Suppressor macrophage treated with lipopolysaccharide for 4 hours (primary cell): ENCODE results near the gene HIVEP1.

Source experiments
- DNase-seq: peaks from one replicate; pipeline ENCODE4 v3.0.0-alpha.2; 2020

Gene HIVEP1

DNA sequence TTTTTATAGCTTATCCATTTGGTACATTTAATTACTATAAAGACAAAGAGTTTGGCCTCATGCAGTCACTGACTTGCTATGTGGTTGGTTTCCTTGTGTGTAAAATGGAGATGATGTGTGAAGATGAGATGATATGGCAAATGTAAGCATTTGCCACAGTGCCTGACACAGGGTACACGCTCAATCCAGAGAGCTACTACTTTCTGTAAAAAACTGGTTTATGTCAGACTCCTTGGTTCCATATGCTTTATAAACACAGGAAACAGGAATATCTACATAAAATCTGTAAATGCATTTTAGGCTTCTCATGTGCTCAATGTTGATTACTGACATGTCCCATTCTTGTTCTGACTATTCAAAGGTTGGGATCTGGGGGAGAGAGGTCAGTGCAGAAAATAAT, 10.4 kb downstream of the HIVEP1 start:
- no peak for DNase-seq

DNA sequence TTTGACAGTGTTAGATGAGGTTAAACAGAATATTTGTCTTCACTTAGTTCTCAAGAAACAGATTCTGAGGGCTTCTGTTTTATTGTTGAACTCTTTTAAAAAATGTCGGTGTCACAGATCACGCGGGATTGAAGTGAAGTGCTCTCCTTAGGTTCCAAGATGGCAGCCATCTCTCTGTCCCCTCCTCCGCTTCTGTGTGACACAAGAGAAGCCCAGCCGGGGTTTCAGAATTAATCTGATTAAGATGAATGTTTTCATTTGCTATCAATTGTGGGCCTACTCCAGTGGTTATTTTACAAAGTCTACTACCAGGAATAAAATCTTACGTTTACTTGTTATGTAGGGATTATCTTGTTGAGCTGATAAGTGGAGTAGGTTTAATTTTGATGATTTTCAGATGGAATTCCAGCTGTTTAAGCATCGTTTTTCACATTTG, 10.9 kb downstream of the HIVEP1 start:
- DNase-seq = no peak

DNA sequence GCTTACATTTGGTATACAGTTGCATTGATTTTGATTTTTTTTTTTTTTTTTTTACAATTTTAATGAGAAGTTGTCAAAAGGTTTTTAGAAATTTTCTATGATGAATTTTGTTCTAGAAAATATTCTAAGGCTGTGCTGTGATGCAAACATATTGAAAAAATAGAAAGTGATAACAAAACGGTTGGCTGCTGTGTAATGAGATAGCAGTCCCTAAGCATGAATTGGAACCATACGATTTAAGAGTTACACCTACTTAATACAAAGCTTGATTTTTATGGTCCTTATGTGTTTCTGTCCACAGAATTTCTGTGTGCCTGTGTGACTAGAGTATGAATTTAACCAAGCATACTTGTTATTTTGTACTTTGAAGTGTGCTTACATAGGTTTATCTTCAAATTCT, 12.1 kb downstream of the HIVEP1 start:
- DNase-seq = no peak

DNA sequence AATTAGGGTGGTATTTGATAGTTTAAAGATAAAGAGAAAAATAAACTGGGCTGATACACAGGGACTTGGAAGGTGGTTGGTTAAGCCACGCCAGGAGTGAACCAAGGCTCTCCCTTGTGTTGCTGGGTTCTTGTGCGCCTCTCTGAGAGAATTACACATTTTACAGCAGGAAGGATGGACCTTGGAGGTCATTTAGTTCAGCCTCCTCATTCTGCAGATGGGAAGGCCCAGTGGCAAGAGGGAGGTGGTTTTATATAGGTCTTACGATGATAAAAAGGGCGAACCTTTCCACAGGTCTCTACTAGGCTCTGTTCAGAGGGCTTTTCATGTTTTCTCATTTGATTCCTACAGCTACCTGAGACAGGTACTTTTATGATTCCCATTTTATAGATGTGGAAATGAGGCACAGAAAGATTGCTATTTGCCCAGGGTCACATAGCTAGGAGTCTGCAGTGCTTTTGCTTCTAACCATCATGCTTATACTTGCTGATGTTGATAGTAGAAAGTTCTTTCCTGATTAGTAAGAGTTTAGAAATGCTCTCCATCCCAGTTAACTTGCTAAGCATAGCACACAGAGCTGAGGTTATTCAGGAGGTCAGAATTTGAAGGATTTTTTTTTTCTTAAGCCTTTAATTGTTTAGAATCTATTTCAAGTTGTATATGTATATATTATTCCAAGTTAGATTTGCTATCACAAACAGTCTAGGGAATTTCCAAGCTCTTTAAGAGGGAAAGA, 12.8 kb downstream of the HIVEP1 start:
- no peak for DNase-seq

DNA sequence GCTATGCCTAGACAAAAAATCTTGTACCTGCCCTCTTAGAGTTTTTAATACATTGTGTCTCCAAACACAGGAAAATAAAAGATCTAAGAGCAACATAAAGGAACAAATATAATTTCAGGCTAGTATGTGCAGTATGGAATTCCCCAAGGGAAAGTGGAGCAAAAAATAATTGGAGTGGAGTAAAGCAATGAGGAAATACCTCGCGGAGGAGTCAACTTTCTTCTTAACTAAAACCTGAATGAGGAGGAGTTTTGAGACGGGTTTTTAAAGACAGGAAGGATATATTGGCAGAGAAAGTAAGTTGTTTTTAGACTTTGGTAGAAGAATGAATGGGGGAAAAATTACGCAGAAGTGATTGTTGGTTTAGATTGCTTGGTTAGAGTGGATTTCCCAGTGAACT, 14.0 kb downstream of the HIVEP1 start:
- DNase-seq = no peak

DNA sequence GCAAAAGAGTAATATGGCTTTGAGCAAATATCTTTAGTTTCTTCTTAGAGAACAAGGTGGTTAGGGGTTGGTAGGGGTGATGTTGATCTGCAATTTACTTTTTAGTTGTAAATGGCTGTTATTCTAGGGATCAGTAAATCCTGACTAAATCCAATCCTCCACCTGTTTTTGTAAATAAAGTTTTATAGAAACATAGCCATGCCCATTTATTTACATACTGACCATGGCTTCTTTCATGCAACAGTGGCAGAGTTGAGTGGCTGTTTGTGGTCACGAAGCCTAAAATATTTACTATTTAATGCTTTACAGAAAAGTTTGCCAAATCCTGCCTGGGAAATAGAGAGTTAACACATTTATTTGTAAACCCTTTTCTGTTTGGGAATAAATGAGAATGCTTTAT, 14.7 kb downstream of the HIVEP1 start:
- no peak for DNase-seq

DNA sequence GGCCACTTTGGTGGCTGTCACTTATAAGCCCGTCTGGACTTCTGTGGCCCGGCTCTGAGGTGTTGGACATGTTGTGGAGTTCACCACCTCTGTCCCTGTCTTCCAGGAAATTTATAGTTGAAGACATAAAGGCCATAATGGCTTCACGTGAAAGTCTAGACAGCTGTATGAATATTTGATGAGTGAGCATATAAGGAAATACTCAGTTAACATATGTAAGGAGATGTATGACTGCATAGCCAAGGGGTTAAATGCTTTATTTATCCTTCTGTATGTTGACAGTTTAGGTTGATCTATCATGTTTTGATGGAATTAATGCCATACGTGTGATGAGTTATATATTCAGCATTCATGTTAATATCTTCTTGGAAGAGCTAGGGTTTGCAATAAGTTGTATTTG, 16.1 kb downstream of the HIVEP1 start:
- DNase-seq = no peak

DNA sequence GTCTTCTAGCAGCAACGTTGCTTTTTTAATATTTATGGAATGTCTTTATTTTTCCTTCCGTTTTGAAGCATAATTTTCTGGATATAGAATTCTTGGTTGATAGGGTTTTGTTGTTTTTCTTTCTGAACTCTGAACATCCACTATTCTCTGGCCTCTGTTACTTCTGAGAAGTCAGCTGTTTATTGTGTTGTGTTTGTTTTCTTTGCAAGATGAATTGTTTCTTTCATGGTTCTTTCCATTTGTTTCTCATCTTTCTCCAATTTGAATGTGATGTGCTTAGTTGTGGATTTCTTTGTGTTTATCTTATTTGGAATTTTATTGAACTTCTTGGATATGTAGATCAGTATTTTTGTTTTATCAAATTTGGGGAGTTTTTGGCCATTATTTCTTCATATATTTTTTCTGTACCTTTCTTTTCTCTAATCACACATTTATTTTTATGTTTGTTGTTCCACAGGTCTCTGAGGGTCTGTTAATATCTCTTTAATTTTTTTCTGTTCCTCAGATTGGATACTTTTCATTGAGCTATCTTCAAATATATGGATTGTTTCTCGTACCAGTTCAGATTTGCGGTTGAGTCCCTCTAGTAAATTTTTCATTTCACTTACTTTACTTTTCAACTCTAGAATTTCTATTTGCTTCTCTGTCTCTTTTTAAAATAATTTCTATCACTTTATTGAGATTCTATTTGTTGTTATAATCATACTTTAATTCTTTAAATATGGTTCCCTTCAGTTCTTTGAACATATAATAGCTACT, 18.0 kb downstream of the HIVEP1 start:
- no peak for DNase-seq

DNA sequence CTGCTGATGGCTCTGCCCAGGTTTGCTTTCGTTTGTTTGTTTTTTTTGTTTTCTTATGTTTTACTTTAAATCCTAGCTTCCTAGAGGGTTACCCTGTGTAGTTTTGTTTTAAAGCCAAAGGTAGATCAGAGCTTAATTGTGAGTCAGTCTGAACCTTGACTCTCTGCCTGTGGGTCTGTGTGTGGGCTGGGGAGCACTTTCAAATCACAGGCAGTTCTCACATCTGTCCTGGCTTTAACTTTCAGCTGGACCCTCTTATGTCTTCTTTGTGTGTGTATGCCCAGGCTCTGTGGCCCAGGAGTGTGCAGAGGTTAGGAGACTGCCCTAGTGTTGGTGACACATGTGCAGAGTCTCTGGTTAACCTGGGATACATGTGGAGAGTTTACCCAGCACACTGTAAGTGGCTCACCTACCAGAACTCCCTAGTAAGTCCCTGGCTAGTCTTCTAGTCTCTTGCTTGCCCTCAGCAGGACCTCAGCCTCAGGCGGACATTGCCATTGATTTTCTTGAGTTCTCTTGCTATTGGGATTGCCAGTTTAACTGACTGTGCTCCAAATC, 19.0 kb downstream of the HIVEP1 start:
- DNase-seq = no peak

DNA sequence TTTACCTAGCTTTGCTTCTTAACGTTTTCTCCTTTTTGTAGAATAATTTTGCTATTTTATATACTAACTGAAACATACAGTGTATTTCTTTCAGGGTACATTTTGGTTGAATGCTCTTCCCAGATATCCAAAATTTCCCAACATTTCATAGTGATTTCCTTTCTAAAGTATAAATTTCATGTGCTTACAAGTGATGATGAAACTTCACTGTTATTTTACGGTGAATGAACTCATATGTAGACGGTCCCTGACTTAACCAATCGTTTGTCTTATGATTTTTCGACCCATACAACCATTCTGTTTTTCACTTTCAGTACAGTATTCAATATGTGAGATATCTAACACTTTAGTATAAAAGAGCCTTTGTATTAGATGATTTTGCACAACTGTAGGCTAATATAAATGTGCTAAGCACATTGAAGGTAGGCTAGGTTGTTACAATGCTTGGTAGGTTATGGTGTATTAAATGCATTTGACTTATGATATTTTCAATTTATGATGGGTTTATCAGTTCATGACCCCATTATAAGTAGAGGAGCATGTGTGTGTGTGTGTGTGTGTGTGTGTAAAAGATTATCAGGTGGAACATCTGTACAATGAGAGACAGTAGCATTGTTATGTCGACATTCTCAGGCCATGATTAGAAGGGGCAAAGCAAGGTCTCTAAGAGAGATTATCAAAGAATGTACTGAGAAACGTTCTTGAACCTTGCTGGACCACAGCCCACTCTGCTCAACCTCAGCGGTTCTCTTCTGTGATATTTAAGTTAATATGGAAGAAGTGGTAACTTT, 20.9 kb downstream of the HIVEP1 start:
- DNase-seq = no peak

DNA sequence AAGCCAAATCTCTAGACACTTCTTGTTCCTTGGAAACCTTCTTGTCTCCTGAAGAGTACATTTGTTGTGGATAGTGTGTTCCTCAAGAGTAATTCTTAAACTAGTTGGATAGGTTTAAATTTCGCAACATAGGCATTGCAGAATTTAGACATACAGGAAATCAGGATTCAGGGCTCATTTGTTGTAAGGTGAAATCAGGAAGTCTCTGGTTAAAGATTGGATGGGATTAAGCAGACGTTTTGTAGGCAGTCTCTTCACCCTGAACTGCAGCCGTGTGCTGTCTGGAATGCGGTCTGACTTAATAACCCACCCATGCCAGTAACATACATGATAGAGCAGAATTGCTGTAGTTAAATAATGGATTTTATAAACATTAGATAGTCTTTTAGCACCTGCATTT, 21.7 kb downstream of the HIVEP1 start:
- DNase-seq = no peak

DNA sequence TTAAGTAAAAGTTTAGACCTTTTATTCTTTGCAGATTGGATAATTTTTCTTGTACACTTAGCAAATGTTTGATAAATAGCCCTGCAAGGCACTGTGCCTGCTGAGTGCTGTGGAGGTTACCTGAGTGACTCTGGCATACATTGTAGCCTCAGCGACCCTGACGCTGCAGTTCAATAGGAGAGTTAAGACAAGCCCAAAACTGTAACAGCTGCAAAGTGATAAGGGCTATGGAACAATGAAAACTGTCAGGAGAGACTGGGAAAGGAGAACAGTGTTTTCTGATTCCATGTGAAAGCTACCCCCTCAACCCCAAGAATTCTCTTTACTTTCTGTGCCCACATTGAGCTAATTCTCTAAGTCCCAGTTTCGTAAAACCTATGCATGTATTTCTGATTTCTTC, 22.2 kb downstream of the HIVEP1 start:
- DNase-seq = no peak

DNA sequence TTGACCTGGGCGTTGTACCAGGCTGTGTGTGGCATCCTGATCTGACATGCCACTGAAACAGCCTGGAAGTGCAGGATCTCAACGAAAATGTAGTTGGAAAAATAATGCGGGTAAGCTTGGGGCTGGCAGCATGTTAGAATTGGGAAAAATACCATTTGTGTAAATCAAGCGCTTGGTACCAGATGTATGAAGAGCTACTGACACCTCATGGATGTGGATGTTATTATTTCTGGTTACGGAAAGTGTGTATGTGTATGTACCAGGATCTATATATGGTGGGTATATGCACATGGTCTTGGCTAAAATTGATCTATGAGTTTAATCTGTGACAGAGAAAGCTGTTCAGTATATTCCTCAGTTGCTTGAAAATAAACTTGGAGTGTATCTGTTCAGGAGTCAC, 22.7 kb downstream of the HIVEP1 start:
- DNase-seq = no peak

DNA sequence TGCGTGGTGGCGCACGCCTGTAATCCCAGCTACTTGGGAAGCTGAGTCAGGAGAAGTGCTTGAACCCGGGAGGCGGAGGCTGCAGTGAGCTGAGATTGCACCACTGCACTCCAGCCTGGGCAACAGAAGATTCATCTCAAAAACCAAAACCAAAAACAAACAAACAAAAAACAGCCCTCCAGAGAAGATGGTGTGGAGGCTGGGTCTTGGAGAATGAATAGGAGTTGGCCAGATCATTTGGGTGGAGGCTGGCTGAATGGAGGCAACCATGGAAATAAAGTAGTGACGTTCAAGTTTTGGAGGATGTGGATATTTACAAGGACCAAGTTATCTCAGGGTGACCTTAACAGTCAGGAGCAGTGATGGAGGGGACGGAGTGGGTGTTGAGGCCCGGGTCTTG, 24.7 kb downstream of the HIVEP1 start:
- DNase-seq = no peak

DNA sequence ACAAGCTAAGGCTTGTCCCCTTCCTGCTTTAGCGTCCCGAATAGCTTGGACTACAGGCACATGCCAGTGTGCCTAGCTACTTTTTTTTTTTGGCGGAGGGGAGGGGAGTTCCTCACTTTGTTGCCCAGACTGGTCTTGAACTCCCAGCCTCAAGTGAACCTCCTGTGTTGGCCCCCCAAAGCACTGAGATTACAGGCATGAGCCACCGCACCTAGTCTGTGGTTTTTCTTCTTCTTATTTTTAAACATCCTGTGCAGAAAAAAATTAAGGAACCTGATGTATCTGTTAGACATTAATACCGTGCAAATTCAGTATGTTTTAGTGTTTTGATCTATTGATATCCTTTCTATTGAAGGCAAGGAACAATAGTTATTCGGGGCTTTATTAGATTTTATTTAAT, 25.7 kb downstream of the HIVEP1 start:
- no peak for DNase-seq

DNA sequence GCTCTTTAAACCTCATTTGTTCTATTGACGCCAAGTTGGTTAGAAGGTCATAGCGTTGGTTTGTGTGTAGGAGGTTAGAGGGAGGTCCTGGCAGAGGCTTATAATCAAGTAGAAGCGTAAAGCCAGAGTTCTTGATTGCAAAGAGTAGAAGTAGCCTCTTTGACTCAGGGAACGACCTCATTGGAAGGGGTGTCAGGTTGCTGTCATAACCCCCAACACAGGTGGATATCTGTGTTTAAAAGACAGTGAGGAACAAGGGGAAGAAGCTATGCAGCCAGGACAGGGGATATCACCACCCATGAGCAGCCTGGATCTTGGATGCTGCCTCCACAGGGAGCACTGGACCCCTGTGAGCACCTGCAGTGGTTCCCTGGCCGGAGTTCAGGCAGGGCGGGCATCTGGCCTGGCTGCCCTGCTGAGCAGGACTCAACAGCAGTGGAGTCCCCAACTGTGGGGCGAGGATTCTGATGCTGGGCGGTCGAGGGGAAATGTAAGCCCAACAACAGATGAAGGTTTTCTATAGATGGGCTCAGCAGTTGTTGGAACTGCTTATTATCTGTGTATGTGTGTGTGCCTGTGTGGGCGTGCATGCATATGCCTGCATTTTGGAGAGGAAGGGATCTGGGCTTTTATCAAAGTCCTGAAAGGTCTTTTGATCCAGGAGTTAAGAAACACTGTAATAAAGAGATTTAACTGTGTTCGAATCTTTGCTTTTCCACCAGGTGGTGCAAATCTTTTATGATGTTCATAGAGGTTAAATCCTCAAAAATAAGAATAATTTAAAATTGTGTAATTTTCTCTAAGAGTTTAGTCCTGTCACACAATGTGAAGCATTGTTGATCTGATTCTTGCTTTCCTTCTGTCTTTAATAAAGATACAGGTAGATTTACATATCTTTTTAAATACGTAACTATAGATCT, 27.7 kb downstream of the HIVEP1 start:
- DNase-seq = no peak

DNA sequence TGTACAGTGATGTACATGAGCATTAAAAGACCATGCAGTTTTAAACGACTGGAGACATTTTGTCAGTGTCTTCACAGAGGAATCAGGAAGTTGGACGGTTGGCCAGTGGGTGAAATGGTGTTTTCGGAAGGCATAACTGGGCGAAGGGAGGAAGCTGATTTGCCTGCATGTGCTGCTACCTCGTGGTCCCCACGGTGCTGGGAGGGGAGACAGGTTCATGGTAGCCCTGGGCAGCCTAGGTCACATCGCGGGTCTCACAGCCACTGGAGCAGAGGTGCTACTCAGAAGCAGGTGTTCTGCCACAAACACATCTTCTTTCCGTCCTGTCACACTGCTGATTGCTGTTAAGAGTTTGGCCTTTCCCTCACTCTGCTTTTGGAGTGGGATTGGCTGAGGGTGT, 35.2 kb downstream of the HIVEP1 start:
- DNase-seq = peak; percentile 34

DNA sequence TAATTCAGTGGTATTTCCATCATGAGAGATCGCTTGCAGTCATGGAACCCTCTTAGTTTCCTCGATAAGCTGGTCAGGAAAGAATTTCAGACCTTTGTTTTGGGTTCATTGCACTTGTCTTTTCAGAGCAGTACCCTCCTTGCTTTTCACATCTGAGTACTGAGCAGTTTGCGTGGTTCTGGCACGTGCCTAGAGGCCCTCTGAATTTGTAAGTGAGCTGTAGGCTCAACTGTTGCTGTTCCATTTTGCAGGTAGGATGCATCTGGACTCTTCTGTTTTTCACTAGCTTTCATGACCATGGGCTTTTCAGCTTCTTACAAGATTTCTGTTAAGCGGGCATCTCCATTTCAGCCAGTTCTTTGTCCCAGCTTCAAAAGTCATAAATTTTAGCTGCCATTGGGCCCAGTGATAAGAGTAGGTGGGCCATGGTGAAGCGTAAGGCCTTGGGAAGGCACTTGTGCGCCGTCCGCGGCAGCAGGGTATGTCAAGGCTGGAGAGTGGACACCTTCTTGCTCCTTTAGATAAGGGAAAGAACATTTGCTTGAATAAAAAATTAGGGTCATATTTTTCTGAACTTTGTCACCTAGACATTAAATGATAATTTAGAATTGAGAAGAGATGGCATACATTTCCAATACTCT, 35.8 kb downstream of the HIVEP1 start:
- DNase-seq = no peak

DNA sequence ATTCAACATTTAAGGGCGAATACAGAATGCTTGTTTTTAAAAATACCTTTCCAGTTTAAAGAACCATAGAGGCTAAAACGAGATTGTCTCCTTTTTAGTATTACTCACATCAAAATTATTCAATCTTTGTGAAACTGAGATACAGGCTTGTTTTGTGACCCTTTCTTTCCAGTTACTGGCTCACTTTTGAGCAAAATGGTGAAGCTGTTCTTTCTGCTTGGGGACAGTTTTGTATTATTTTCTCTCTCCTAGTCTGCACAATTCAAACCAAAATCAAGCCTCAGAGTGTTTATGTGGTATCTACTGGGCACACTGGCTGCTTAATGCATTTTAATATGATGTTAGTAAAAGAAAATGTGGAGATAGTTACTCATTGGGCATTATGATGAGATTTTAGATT, 36.5 kb downstream of the HIVEP1 start:
- no peak for DNase-seq

DNA sequence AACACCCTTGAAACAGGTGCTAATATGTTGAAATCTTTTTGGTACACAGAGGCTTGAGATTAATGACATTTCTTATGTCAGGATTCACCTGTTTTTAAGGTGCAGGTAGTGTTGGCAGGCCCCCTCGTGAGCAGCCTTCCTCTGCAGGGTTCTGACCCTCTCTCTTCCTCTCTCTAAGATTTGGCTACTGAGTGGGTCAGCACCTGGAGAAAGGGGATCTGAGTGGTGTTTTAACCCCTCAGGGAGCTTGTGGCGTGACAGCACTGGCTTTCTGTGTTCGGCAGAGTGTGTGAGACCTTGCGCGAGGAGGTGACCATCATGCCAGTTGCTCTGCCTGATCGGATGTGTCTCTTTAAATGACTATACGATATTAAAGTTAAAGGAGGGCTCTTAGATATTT, 37.1 kb downstream of the HIVEP1 start:
- DNase-seq = no peak

DNA sequence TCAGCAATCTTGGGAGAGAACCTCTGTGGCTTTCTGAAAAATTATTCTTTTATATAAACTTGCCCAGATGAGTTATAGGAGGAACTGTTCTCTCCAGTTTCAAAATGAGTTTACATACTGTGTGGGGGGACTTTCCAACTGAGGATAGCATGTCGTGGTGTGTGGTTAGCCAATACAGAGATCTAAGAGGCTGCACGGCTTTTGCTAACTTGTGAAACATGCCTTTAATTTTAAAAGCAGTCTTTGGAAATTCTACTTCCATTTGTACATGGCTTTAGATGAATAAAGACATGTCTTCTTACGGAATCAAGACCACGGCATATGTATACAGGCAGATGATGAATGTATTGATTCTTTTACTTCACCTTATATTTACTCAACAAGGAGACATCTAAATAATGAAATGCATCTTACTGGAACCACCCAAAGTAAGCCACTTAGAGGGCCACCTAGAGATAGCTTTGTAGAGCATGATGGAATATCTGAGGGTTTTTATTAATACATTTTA, 39.8 kb downstream of the HIVEP1 start:
- peak; percentile 95 for DNase-seq
